Measurements from ENCODE around the gene ADGRL3. TPM values are rescaled to one million over a fixed set of nuclear protein-coding genes. Genes with fewer than 3 reads are reported as not detected.

ADGRL3 gene
- total RNA-seq, 1 donor from 2014 or later: 306 TPM

- DNase-seq: no peak
These were observed 926.1 kb downstream of the ADGRL3 start for GRCh38 chr4:62126064-62126732.

Small RNA genes within 50 kb of the gene (small RNA-seq; reads per million reads assigned to genes)
- gene RF00019: not detected

Data from occipital lobe (tissue), 3 donors.